HL-60 (cell line): ENCODE measurements around the gene PDHX.

Experiments
- CTCF ChIP-seq: IDR thresholded peaks from one replicate; pipeline ENCODE4 v1.5.1; 2011; ENCODE audit warnings: low read length, control low read depth, inconsistent platforms; ENCODE audit not compliant: insufficient read depth
- REST ChIP-seq: IDR thresholded peaks from 2 replicates; pipeline ENCODE4 v1.6.1; 2012; ENCODE audit warnings: low read depth; ENCODE audit not compliant: insufficient replicate concordance
- SPI1 ChIP-seq: IDR thresholded peaks from 2 replicates; pipeline ENCODE4 v1.6.1; 2012; ENCODE audit warnings: low read depth, mild to moderate bottlenecking, borderline replicate concordance

- peak; percentile 76 for TF ChIP-seq SPI1
- no peak for TF ChIP-seq REST
- TF ChIP-seq CTCF = no peak
These were observed 90.1 kb downstream of the PDHX start for GRCh38 chr11:35006389-35007128.
